Activated B cell treated with CpG ODN at 0.5 μM for 24 hours (primary cell): ENCODE results near the gene SQOR. TPM values are rescaled to one million over a fixed set of nuclear protein-coding genes. Genes with fewer than 3 reads are reported as not detected.
A peak's percentile ranks its signal among the peaks of the same experiment; 100 is the strongest.

Experiments used
- ATAC-seq: fragments of 200-7000 bp; cut with Tn5 transposase; one replicate; pipeline ENCODE4 v1.10.0; 2021; ENCODE audit warnings: low read depth, mild to moderate bottlenecking, moderate library complexity
- CTCF ChIA-PET: fragments of 350-600 bp; sonication (Branson Sonifier 250); formaldehyde crosslinking; loops from one replicate; lab custom pipeline; 2021; ENCODE audit warnings: antibody characterized with exemption; lab: Charles Lee
- POLR2A ChIA-PET: fragments of 350-600 bp; sonication (Branson Sonifier 250); formaldehyde crosslinking; loops from one replicate; lab custom pipeline; 2021; ENCODE audit warnings: antibody characterized with exemption; lab: Charles Lee
- DNase-seq: peaks from one replicate; pipeline ENCODE4 v3.0.0; 2022
- H3K27ac Mint-ChIP-seq: one replicate; pipeline ENCODE4 v1.8.0; 2020; ENCODE audit warnings: mixed read lengths
- H3K27me3 Mint-ChIP-seq: one replicate; pipeline ENCODE4 v1.8.0; 2021; ENCODE audit warnings: mixed read lengths
- H3K36me3 Mint-ChIP-seq: one replicate; pipeline ENCODE4 v1.8.0; 2021; ENCODE audit warnings: low read depth, mixed read lengths
- H3K4me1 Mint-ChIP-seq: one replicate; pipeline ENCODE4 v1.8.0; 2021; ENCODE audit warnings: mixed read lengths
- H3K4me3 Mint-ChIP-seq: one replicate; pipeline ENCODE4 v1.8.0; 2020; ENCODE audit warnings: mild to moderate bottlenecking, mixed read lengths
- H3K9me3 Mint-ChIP-seq: one replicate; pipeline ENCODE4 v1.8.0; 2020; ENCODE audit warnings: mixed read lengths
- CTCF ChIP-seq: fragments of 200-600 bp; IDR thresholded peaks from one replicate; pipeline ENCODE4 v1.8.0; 2022; ENCODE audit warnings: antibody characterized with exemption, mild to moderate bottlenecking
- intact Hi-C: fragments of 100-400 bp; cut with micrococcal nuclease; formaldehyde crosslinking; loops from one replicate; pipeline ENCODE4 v1.15.1; 2024
- total RNA-seq: library from RNA; stranded (reverse); gene quantifications from 2 replicates; pipeline ENCODE4 v1.2.3, GENCODE V29; 2022

SQOR gene
- total RNA-seq, 1 donor from 2014 or later = 39.2 TPM

- Mint-ChIP-seq H3K9me3 (no peaks in the 10 kb centered on the region), H3K4me1 (peaks cover 40% of the 10 kb centered on the region), H3K27ac (peak overlapping the region; percentile 72), H3K4me3 (no peak overlapping the region), H3K36me3 (peaks cover 26% of the 10 kb centered on the region), H3K27me3 (no peaks in the 10 kb centered on the region)
- DNase-seq (no peak), ATAC-seq (no peak)
- intact Hi-C loops = no loop called here
- TF ChIP-seq CTCF = no peak
- CTCF ChIA-PET = interaction anchor here (1.0 to 1.5 kb wide), 4 partner anchors 19 to 176 kb away, joined by 3 to 5 read pairs (median 4); partner anchors contain the start of gene BLOC1S6
- POLR2A ChIA-PET = interaction anchor here (0.7 to 1.2 kb wide), 4 partner anchors 20 to 406 kb away, joined by 3 to 7 read pairs (median 4); partner anchors contain the start of gene BLOC1S6
These were observed 28.0 kb upstream of the SQOR start for GRCh38 chr15:45606841-45607240.

DNA sequence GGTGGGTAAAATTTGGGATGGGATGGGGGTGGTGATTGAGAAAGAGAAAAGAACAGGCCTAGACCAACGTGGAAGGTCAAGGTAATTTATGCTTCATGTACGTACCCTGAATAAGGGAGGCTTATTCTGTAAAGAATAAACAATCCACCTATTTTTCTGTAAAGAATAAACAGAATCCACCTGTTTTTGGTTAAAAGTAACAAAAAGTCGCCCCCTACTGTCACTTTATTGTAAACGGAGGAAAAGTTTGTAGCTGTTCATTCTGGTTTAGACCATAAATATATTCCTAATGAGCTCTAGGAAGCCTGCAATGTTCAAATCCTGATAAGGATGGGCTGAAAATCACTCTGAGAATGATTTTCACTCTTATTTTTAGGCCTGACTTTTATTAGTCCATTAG lies 23.5 kb upstream of the SQOR start:
- Mint-ChIP-seq H3K4me1 (peaks cover 12% of the 10 kb centered on the region), H3K36me3 (peaks cover 16% of the 10 kb centered on the region), H3K27ac (no peak overlapping the region), H3K27me3 (no peaks in the 10 kb centered on the region), H3K4me3 (no peak overlapping the region), H3K9me3 (no peaks in the 10 kb centered on the region)
- ATAC-seq = no peak
- intact Hi-C loops = no loop called here
- ChIA-PET CTCF (interaction anchor here (0.7 to 7.2 kb wide), 15 partner anchors 10 to 198 kb away, joined by 3 to 89 read pairs (median 4); partner anchors contain the start of genes BLOC1S6 and SQOR), POLR2A (interaction anchor here (2.0 kb wide), 1 partner anchor 24 kb away, joined by 8 read pairs; the partner anchor contains the start of gene BLOC1S6)
- DNase-seq = no peak
- TF ChIP-seq CTCF = no peak

GRCh38 chr15:45612790-45613415 lies 21.9 kb upstream of the SQOR start:
- ATAC-seq (no peak), DNase-seq (no peak)
- ChIA-PET POLR2A (interaction anchor here (0.6 to 2.0 kb wide), 2 partner anchors 26 to 57 kb away, joined by 4 to 8 read pairs; partner anchors contain the start of gene BLOC1S6), CTCF (interaction anchor here (1.0 to 7.2 kb wide), 12 partner anchors 18 to 486 kb away, joined by 5 to 89 read pairs (median 7); partner anchors contain the start of gene BLOC1S6)
- TF ChIP-seq CTCF = no peak
- H3K4me1 Mint-ChIP-seq = peaks cover 4% of the 10 kb centered on the region
- H3K36me3 Mint-ChIP-seq = peaks cover 10% of the 10 kb centered on the region
- no peaks in the 10 kb centered on the region for H3K27me3 Mint-ChIP-seq
- intact Hi-C loops = no loop called here
- H3K4me3 Mint-ChIP-seq = no peak overlapping the region
- H3K9me3 Mint-ChIP-seq = no peaks in the 10 kb centered on the region
- H3K27ac Mint-ChIP-seq = no peak overlapping the region

- Mint-ChIP-seq H3K36me3 (no peaks in the 10 kb centered on the region), H3K27me3 (no peaks in the 10 kb centered on the region), H3K27ac (no peak overlapping the region), H3K4me3 (no peak overlapping the region), H3K9me3 (no peaks in the 10 kb centered on the region), H3K4me1 (peaks cover 4% of the 10 kb centered on the region)
- CTCF ChIA-PET = interaction anchor here (0.6 to 7.2 kb wide), 4 partner anchors 17 to 190 kb away, joined by 3 to 89 read pairs (median 4); no protein-coding TSS in a partner anchor
- no peak for DNase-seq
- intact Hi-C loops = no loop called here
- no peak for TF ChIP-seq CTCF
- POLR2A ChIA-PET = no interaction called here
- no peak for ATAC-seq
These were observed 17.9 kb upstream of the SQOR start for GRCh38 chr15:45616901-45617323.

DNA sequence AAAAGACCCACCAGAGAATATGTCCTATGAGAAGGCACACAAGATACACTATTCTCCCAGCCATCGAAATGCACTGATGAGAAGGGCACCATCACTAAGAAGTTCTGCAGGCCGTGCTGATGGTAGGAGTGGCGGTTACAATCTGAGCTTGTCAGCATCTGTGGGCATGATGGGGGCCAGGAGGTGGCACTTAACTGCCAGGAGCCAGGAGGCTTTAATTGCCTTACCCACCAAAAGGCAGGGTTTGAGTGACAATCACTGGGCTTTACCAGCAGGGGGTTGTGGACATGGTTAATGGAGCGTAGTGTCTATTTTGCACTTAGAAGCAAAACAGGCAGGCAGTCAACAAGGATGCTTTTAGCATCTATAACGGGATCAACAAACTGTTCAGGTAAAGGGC lies 16.0 kb upstream of the SQOR start:
- Mint-ChIP-seq H3K36me3 (no peaks in the 10 kb centered on the region), H3K27me3 (no peaks in the 10 kb centered on the region), H3K27ac (no peak overlapping the region), H3K4me3 (no peak overlapping the region), H3K9me3 (no peaks in the 10 kb centered on the region), H3K4me1 (peaks cover 4% of the 10 kb centered on the region)
- DNase-seq (no peak), ATAC-seq (peak; percentile 45)
- TF ChIP-seq CTCF = no peak
- POLR2A ChIA-PET = no interaction called here
- intact Hi-C loops = no loop called here
- CTCF ChIA-PET = no interaction called here
